ENCODE measurements around the gene PDE4D. TPM values are rescaled to one million over a fixed set of nuclear protein-coding genes. Genes with fewer than 3 reads are reported as not detected.

The PDE4D gene
- total RNA-seq, 1 donor from 2014 or later: 50.0 TPM

DNA sequence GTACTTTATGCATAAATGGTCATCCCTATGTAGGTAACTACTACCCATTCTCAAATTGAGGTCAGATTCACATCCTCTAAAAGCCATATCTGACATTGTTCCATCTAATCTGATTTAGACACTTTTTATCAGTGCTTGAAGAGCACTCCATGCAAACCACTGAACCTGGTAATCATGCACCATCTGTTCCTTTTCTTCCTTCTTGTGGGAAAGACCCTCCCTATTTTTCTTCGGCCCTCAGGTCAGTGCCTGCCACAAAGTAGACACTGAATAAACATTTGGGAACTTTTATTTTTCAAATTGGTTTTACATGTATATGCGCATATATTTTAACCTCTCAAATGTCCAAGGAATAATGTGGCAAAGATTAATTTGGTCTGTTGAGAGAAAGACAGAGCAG, 26.0 kb upstream of the PDE4D start:
- Mint-ChIP-seq H3K4me3 (no peak overlapping the region), H3K9me3 (no peaks in the 10 kb centered on the region), H3K27ac (no peak overlapping the region), H3K4me1 (ENCODE audit: unreplicated experiment) (no peaks in the 10 kb centered on the region), H3K36me3 (no peaks in the 10 kb centered on the region), H3K27me3 (no peaks in the 10 kb centered on the region)
- DNase-seq (ENCODE audit: extremely low spot score, unreplicated experiment): no peak
- TF ChIP-seq, protein P1, sequence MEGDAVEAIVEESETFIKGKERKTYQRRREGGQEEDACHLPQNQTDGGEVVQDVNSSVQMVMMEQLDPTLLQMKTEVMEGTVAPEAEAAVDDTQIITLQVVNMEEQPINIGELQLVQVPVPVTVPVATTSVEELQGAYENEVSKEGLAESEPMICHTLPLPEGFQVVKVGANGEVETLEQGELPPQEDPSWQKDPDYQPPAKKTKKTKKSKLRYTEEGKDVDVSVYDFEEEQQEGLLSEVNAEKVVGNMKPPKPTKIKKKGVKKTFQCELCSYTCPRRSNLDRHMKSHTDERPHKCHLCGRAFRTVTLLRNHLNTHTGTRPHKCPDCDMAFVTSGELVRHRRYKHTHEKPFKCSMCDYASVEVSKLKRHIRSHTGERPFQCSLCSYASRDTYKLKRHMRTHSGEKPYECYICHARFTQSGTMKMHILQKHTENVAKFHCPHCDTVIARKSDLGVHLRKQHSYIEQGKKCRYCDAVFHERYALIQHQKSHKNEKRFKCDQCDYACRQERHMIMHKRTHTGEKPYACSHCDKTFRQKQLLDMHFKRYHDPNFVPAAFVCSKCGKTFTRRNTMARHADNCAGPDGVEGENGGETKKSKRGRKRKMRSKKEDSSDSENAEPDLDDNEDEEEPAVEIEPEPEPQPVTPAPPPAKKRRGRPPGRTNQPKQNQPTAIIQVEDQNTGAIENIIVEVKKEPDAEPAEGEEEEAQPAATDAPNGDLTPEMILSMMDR (conservative IDR thresholded peaks at IDR 0.05): no peak

DNA sequence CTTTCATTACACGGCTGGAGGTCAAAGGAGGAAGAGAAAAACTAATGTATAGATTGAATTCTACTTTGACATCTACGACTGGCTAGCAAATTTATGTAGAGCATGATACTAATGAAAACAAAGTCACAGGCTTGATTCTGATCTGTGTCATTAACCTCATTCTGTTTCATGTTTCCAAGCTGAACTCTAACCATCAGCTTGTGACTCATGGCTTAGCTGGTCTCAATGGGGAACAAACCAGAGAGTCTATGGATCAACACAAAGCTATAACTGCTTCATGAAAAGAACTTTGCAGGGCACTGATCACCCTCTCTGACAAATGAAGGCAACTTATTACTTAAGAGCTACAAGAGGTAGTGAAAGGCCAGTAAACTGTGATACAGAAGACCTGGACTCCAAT, 23.6 kb upstream of the PDE4D start:
- TF ChIP-seq, protein P1 (conservative IDR thresholded peaks at IDR 0.05): no peak
- no peaks in the 10 kb centered on the region for H3K36me3 Mint-ChIP-seq

DNA sequence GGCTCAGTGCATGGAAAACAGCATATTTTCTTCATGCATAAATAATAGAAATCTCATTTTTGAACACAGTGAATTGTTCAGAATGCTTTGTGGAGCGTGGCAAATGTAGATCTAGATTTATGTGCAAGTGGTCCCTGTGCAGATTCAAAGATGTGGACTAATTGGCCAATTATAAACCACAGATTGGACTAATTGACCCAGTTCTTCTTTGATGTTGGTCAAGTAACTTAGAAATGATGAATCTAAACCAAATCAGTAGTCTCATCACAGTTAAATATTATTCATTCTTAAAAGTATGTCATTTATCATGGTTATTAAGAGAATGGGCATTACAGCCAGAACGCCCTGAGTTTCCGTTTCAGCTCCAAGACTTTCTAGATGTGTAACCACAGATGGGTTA, 11.7 kb upstream of the PDE4D start:
- H3K27me3 Mint-ChIP-seq: peaks cover 36% of the 10 kb centered on the region
- no peak overlapping the region for H3K27ac Mint-ChIP-seq

More for the DNA sequence above, 23.6 kb upstream of the PDE4D start:
- no peaks in the 10 kb centered on the region for H3K4me1 Mint-ChIP-seq (ENCODE audit: unreplicated experiment)
- DNase-seq (ENCODE audit: extremely low spot score, unreplicated experiment): no peak
- H3K4me3 Mint-ChIP-seq: no peak overlapping the region
- H3K27me3 Mint-ChIP-seq: no peaks in the 10 kb centered on the region
- no peaks in the 10 kb centered on the region for H3K9me3 Mint-ChIP-seq
- H3K27ac Mint-ChIP-seq: no peak overlapping the region

DNA sequence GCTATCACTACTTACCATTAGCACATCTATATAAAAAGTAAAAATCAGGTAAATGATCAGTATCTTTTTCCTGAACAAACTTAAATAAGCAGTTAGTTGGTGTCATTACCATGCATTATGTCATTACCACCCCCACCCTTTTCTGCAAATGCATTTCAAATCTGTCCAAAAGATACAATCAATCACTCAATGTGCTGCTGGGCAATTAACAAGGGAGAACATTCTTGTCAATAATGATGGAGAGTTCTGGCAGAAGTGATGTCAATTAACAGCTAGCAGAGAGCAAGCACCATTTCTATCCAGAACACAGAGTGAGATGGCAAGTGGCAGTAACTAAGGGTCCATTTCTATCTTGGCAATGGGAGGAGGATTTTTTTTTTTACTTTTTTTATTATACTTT, 3.5 kb upstream of the PDE4D start:
- Mint-ChIP-seq H3K27ac (no peak overlapping the region), H3K4me3 (no peak overlapping the region), H3K36me3 (no peaks in the 10 kb centered on the region), H3K4me1 (ENCODE audit: unreplicated experiment) (peaks cover 5% of the 10 kb centered on the region), H3K27me3 (peaks cover 58% of the 10 kb centered on the region), H3K9me3 (no peaks in the 10 kb centered on the region)
- DNase-seq (ENCODE audit: extremely low spot score, unreplicated experiment): no peak
- TF ChIP-seq, protein P1 (conservative IDR thresholded peaks at IDR 0.05): no peak

More for the DNA sequence above, 11.7 kb upstream of the PDE4D start:
- Mint-ChIP-seq H3K4me3 (no peak overlapping the region), H3K36me3 (no peaks in the 10 kb centered on the region), H3K9me3 (no peaks in the 10 kb centered on the region), H3K4me1 (ENCODE audit: unreplicated experiment) (no peaks in the 10 kb centered on the region)
- TF ChIP-seq, protein P1 (conservative IDR thresholded peaks at IDR 0.05): no peak
- no peak for DNase-seq (ENCODE audit: extremely low spot score, unreplicated experiment)

- Mint-ChIP-seq H3K4me3 (peak overlapping the region; percentile 77), H3K27me3 (peaks cover 78% of the 10 kb centered on the region), H3K9me3 (no peaks in the 10 kb centered on the region), H3K36me3 (no peaks in the 10 kb centered on the region), H3K27ac (no peak overlapping the region), H3K4me1 (ENCODE audit: unreplicated experiment) (peaks cover 5% of the 10 kb centered on the region)
- TF ChIP-seq, protein P1 (conservative IDR thresholded peaks at IDR 0.05): no peak
- DNase-seq (ENCODE audit: extremely low spot score, unreplicated experiment): no peak
Measured at GRCh38 chr5:59891962-59892643, 1.4 kb downstream of the PDE4D start.

All from type B pancreatic cell (in vitro differentiated cells).